Neutrophil (primary cell): Measurements from ENCODE around the gene HS1BP3.

Source experiments
- H3K27ac ChIP-seq: fragments of 200-600 bp; sonication (generic); 2 replicates; pipeline ENCODE4 v1.5.1; 2016; ENCODE audit warnings: mild to moderate bottlenecking, moderate library complexity
- H3K27me3 ChIP-seq: fragments of 200-600 bp; sonication (generic); 2 replicates; pipeline ENCODE4 v1.6.0; 2016; ENCODE audit warnings: mild to moderate bottlenecking
- H3K36me3 ChIP-seq: fragments of 200-600 bp; sonication (generic); 2 replicates; pipeline ENCODE4 v1.5.1; 2017
- H3K4me1 ChIP-seq, 2 experiments: fragments of 200-600 bp in 1 of 2; sonication (generic) in 1 of 2; 1 replicate in 1 of 2; 2 replicates in 1 of 2; pipeline versions ENCODE4 v1.5.1 to v1.6.1; 2013 to 2016; ENCODE audit warnings: low read depth in 1 of 2, low read length in 1 of 2, mild to moderate bottlenecking in 1 of 2, moderate library complexity in 1 of 2; ENCODE audit not compliant: control insufficient read depth in 1 of 2, insufficient read depth in 1 of 2
- H3K4me3 ChIP-seq, 2 experiments: fragments of 200-600 bp in 1 of 2; sonication (generic) in 1 of 2; 1 replicate in 1 of 2; 2 replicates in 1 of 2; pipeline ENCODE4 v1.5.1; 2013 to 2016; ENCODE audit warnings: low read depth in 1 of 2, low read length in 1 of 2, mild to moderate bottlenecking in 1 of 2, moderate library complexity in 1 of 2
- H3K9me3 ChIP-seq: fragments of 200-600 bp; sonication (generic); 2 replicates; pipeline ENCODE4 v1.5.1; 2016
- TF ChIP-seq, protein P1 (sequence below): fragments of 200-600 bp; sonication (generic); IDR thresholded peaks from 2 replicates; pipeline ENCODE4 v1.5.1; 2016; ENCODE audit warnings: antibody characterized with exemption

HS1BP3 gene

DNA sequence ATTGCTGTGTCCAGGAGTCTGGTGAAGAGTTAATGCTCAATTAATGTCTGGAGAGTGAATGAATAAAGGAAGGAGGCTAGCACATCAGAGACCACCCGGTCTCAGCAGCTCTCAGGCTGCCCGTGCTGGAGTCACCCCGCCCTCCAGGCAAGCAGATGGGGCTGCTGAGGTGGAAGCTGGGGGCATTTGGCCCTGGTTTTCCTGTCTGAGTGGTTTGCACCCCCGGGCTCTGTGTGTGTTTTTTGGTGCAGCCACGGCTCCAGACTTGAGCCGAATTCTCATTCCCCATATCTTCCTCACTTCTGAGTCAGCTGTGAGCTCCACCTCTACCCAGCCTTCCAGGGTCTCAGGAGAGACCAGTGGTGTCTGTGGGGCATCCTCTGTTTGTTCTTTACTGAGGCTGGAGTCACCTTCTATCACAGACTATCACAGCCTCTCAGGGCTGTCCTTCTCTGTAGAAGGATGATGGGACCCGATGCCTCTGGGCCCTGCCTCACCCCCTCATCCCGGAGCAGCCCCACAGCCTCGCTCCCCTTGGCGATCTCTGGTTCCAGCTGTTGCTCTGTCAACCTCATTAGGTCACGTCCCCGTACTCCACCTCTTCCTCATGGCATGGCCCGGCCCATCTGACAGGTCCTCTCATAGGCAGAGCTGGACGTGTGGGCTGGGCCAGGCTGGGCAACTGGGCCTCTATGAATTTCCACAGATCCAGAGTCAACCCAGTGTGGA, 60.8 kb downstream of the HS1BP3 start:
- Histone ChIP-seq H3K9me3 (no peaks in the 10 kb centered on the region), H3K4me1 (peaks cover 0 to 5% of the 10 kb centered on the region in 2 experiments), H3K27me3 (no peaks in the 10 kb centered on the region), H3K36me3 (no peaks in the 10 kb centered on the region), H3K27ac (no peak overlapping the region), H3K4me3 (no peak overlapping the region)
- TF ChIP-seq, protein P1, sequence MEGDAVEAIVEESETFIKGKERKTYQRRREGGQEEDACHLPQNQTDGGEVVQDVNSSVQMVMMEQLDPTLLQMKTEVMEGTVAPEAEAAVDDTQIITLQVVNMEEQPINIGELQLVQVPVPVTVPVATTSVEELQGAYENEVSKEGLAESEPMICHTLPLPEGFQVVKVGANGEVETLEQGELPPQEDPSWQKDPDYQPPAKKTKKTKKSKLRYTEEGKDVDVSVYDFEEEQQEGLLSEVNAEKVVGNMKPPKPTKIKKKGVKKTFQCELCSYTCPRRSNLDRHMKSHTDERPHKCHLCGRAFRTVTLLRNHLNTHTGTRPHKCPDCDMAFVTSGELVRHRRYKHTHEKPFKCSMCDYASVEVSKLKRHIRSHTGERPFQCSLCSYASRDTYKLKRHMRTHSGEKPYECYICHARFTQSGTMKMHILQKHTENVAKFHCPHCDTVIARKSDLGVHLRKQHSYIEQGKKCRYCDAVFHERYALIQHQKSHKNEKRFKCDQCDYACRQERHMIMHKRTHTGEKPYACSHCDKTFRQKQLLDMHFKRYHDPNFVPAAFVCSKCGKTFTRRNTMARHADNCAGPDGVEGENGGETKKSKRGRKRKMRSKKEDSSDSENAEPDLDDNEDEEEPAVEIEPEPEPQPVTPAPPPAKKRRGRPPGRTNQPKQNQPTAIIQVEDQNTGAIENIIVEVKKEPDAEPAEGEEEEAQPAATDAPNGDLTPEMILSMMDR, result no peak

DNA sequence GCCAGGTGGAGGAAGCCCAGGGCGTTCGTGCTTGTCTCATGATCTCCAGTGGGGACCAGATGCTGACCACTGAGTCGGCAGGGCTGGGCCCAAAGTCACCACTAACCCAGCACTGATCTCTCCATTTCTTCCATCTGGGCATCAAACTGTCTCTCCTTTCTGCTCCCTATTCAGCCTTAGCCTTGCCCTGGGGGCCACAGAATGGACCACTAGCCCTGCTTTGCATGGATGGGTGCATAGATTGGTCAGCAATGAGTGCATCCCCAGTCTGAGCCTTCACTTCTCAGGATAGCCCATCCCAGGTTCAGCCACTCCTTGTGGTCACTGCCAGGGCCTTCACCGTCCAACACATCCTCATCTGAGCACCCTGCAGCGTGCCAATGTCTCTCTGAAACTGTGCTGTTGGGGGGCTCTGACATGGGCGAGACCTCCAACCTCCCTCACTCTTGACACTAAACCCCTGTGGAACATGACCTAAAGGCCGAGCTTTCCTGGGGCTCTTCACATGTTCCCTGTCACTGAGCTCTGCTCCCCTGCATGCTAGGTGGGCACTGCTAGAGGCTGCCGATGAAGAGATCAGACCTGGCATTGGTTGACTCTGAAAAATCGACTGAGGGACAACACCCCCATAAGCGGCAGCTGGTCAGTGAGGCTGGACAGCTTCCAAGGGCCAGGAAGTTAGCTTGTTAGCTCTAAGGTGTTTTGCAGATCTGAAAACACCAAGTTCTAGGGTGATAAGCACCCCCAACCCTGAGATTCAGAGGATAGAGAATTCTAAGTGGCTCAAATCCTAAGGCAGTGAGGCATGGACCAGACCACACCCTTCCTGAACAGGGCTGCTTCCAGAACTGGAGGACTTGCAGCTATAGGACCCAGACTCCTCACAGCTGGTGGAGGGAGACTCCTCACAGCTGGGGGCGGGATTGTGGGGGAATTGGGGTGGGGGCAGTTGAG, 61.7 kb downstream of the HS1BP3 start:
- H3K36me3 ChIP-seq, result no peaks in the 10 kb centered on the region
- TF ChIP-seq, protein P1, result no peak
- no peak overlapping the region for H3K4me3 ChIP-seq
- H3K4me1 ChIP-seq, result peaks cover 0 to 5% of the 10 kb centered on the region in 2 experiments
- H3K27me3 ChIP-seq, result no peaks in the 10 kb centered on the region
- H3K9me3 ChIP-seq, result no peaks in the 10 kb centered on the region
- H3K27ac ChIP-seq, result no peak overlapping the region

DNA sequence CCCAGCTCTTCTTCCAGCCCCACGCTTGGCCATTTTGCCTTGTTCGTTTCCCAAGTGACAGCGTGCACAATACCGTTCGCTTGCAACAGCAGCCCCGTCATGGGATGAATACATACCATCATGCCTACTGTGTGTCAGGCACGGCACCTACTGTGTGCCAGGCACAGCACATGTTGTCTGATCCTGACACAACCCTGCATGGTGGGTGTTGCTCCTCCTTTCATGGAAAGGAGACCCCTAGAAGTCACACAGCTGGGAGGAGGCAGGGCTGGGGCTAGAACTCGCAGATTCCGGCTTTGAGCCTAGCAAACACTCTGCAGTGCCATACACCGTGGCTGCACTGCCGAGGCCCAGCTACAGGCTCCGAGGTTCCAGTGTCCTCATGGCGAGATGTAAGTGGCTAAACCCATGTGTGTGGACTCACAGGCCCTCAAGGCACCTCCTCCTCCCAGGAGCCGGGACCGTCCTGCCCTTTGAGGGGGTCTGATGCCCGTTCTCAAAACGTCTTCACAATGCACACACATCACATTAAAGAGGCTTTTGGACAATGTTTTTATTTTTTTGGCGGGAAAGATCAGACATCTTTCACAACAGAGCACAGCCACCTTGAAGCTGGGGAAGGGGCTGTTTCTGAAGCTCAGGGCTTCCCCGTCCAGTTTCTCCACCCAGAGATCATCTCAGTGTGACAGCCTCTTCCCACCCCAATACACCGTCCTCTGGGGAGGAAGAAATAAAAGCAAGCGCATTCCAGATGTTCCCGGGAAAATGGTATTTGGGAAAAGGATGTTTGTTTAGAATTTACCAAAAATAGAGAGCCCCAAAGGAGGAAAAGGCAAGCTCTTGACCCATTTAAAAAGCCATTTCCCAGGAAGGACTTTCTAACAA, 64.9 kb downstream of the HS1BP3 start:
- H3K27ac ChIP-seq, result no peak overlapping the region
- H3K36me3 ChIP-seq, result no peaks in the 10 kb centered on the region
- TF ChIP-seq, protein P1, result no peak
- no peak overlapping the region for H3K4me3 ChIP-seq
- no peaks in the 10 kb centered on the region for H3K4me1 ChIP-seq
- H3K9me3 ChIP-seq, result no peaks in the 10 kb centered on the region
- no peaks in the 10 kb centered on the region for H3K27me3 ChIP-seq

DNA sequence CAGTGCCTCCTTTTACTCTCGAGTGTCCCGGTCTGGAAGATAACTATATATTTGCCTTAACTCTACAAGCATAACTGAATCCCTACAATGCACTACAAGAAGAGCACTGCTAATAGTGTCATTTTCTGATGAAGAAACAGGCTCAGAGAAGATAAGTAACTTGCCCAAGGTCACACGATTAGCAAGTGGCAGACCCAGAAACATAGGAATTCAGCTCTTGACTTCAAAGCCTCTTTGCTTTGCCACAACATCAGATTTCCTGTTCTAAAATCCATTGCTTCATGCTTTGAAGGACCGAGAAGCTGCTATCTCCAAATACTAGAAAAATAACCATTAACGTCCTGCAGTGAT, 65.6 kb downstream of the HS1BP3 start:
- Histone ChIP-seq H3K4me3 (no peak overlapping the region), H3K36me3 (no peaks in the 10 kb centered on the region), H3K27me3 (no peaks in the 10 kb centered on the region), H3K9me3 (no peaks in the 10 kb centered on the region), H3K4me1 (no peaks in the 10 kb centered on the region), H3K27ac (no peak overlapping the region)
- TF ChIP-seq, protein P1, result no peak
